ENCODE data around the gene JDP2.

Gene JDP2

GRCh38 chr14:75456069-75456996 is 28.5 kb downstream of the JDP2 start:
- no peak for TF ChIP-seq CTCF (IDR thresholded peaks at IDR 0.05; ENCODE audit: low read depth, low read length)
- no peak for DNase-seq (ENCODE audit: extremely low read depth, low read depth)

- no peak for TF ChIP-seq CTCF (IDR thresholded peaks at IDR 0.05; ENCODE audit: low read depth, low read length)
- no peak for DNase-seq (ENCODE audit: extremely low read depth, low read depth)
These were observed 29.1 kb downstream of the JDP2 start for GRCh38 chr14:75456997-75457335.

GRCh38 chr14:75457648-75458165 is 29.9 kb downstream of the JDP2 start:
- no peak for DNase-seq (ENCODE audit: extremely low read depth, low read depth)
- no peak for TF ChIP-seq CTCF (IDR thresholded peaks at IDR 0.05; ENCODE audit: low read depth, low read length)

- no peak for TF ChIP-seq CTCF (IDR thresholded peaks at IDR 0.05; ENCODE audit: low read depth, low read length)
- no peak for DNase-seq (ENCODE audit: extremely low read depth, low read depth)
These were observed 30.5 kb downstream of the JDP2 start for GRCh38 chr14:75458305-75458704.

GRCh38 chr14:75459099-75459741 is 31.4 kb downstream of the JDP2 start:
- no peak for TF ChIP-seq CTCF (IDR thresholded peaks at IDR 0.05; ENCODE audit: low read depth, low read length)
- no peak for DNase-seq (ENCODE audit: extremely low read depth, low read depth)

- no peak for TF ChIP-seq CTCF (IDR thresholded peaks at IDR 0.05; ENCODE audit: low read depth, low read length)
These were observed 32.0 kb downstream of the JDP2 start for GRCh38 chr14:75459791-75460190.

GRCh38 chr14:75460394-75460793 is 32.6 kb downstream of the JDP2 start:
- no peak for DNase-seq (ENCODE audit: extremely low read depth, low read depth)
- TF ChIP-seq CTCF (IDR thresholded peaks at IDR 0.05; ENCODE audit: low read depth, low read length): no peak

More at GRCh38 chr14:75459791-75460190, 32.0 kb downstream of the JDP2 start:
- DNase-seq (ENCODE audit: extremely low read depth, low read depth): no peak

Data from AG09319 (cell line).